Stimulated activated CD4-positive, alpha-beta T cell treated with anti-CD3 and anti-CD28 coated beads, Interleukin-12 subunit alpha, Interleukin-12 subunit beta, amount 100 ng/mL, for 48 hours (primary cell): ENCODE results near the gene SKP1.
"Not testable (repeated sequence)": the region's sequence is repeated elsewhere in the genome, so short reads cannot be mapped to it uniquely, and the experiment has no call there.

Experiments
- DNase-seq, 3 donors: peaks; one replicate each; pipeline ENCODE4 v3.0.0-alpha.2; 2020; ENCODE audit warnings: low read depth in 2 of 3, low spot score in 1 of 3

The SKP1 gene

GRCh38 chr5:134177369-134178095 lies 782 bp upstream of the SKP1 start:
- DNase-seq = no peak

GRCh38 chr5:134175921-134176510 lies 734 bp downstream of the SKP1 start:
- peak in 1 of 3 donors; percentile 23 for DNase-seq

- DNase-seq = no peak
Measured at GRCh38 chr5:134174841-134175839, 1.6 kb downstream of the SKP1 start.

- DNase-seq = no peak
Measured at GRCh38 chr5:134171972-134172371, 4.8 kb downstream of the SKP1 start.

GRCh38 chr5:134162592-134162991 lies 14.2 kb downstream of the SKP1 start:
- DNase-seq = no peak

- no peak for DNase-seq
Measured at GRCh38 chr5:134161513-134162395, 15.0 kb downstream of the SKP1 start.

- no peak for DNase-seq
Measured at GRCh38 chr5:134153657-134154056, 23.1 kb downstream of the SKP1 start.

- DNase-seq = no peak
Measured at GRCh38 chr5:134153241-134153640, 23.5 kb downstream of the SKP1 start.

GRCh38 chr5:134152173-134152832 lies 24.4 kb downstream of the SKP1 start:
- not testable (repeated sequence) for DNase-seq

GRCh38 chr5:134151723-134152122 lies 25.0 kb downstream of the SKP1 start:
- DNase-seq = no peak

- no peak for DNase-seq
Measured at GRCh38 chr5:134149571-134150303, 27.0 kb downstream of the SKP1 start.

GRCh38 chr5:134148986-134149539 lies 27.7 kb downstream of the SKP1 start:
- DNase-seq = no peak

- no peak for DNase-seq
Measured at GRCh38 chr5:134148316-134148715, 28.4 kb downstream of the SKP1 start.

- no peak for DNase-seq
Measured at GRCh38 chr5:134146651-134147518, 29.9 kb downstream of the SKP1 start.

- peak; percentile 73 to 92 (median 77) for DNase-seq
Measured at GRCh38 chr5:134145779-134146581, 30.8 kb downstream of the SKP1 start.

GRCh38 chr5:134145041-134145757 lies 31.6 kb downstream of the SKP1 start:
- no peak for DNase-seq
